Cardiac fibroblast (primary cell): Measurements from ENCODE around the gene SMAD6.

ENCODE experiments used
- DNase-seq, 2 donors: peaks; one replicate each; pipeline versions ENCODE4 v3.0.0 to v3.0.0-alpha.2; 2010; ENCODE audit warnings: low read depth in 2 of 2
- H3K4me3 ChIP-seq, 2 donors: replicated peaks in 1 of 2; 1 replicate in 1 of 2; 2 replicates in 1 of 2; pipeline ENCODE4 v1.5.1; 2011; ENCODE audit warnings: low read depth in 2 of 2, low read length in 2 of 2, mild to moderate bottlenecking in 2 of 2, moderate library complexity in 1 of 2
- CTCF ChIP-seq: IDR thresholded peaks from one replicate; pipeline ENCODE4 v1.5.1; 2011; ENCODE audit warnings: low read depth, mild to moderate bottlenecking, low read length, inconsistent platforms

The SMAD6 gene

GRCh38 chr15:66706225-66706732 lies 4.2 kb downstream of the SMAD6 start:
- DNase-seq: peak in 1 of 2 donors; percentile 78
- peak overlapping the region in 1 of 2 donors; percentile 78 for H3K4me3 ChIP-seq
- peak; percentile 35 for TF ChIP-seq CTCF

GRCh38 chr15:66706840-66707239 lies 4.8 kb downstream of the SMAD6 start:
- H3K4me3 ChIP-seq: peak overlapping the region in 1 of 2 donors; percentile 78
- no peak for TF ChIP-seq CTCF
- no peak for DNase-seq

- peak overlapping the region in 1 of 2 donors; percentile 78 for H3K4me3 ChIP-seq
- DNase-seq: peak in 1 of 2 donors; percentile 79
- no peak for TF ChIP-seq CTCF
Observed at GRCh38 chr15:66707310-66708082, 5.5 kb downstream of the SMAD6 start.

- H3K4me3 ChIP-seq: no peak overlapping the region
- TF ChIP-seq CTCF: no peak
- no peak for DNase-seq
Observed at GRCh38 chr15:66708389-66708788, 6.4 kb downstream of the SMAD6 start.

- no peak for DNase-seq
- no peak overlapping the region for H3K4me3 ChIP-seq
- TF ChIP-seq CTCF: no peak
Observed at GRCh38 chr15:66709884-66710283, 7.8 kb downstream of the SMAD6 start.

GRCh38 chr15:66711260-66711659 lies 9.2 kb downstream of the SMAD6 start:
- TF ChIP-seq CTCF: no peak
- no peak overlapping the region for H3K4me3 ChIP-seq

More at GRCh38 chr15:66711260-66711659, 9.2 kb downstream of the SMAD6 start:
- no peak for DNase-seq
